ENCODE measurements around the gene FAIM. TPM values are rescaled to one million over a fixed set of nuclear protein-coding genes. Genes with fewer than 3 reads are reported as not detected.
"Not testable (repeated sequence)": the region's sequence is repeated elsewhere in the genome, so short reads cannot be mapped to it uniquely, and the experiment has no call there.

FAIM gene
- total RNA-seq, 3 donors from 2014 or later = 3.9 to 7.8 (median 5.0) TPM

GRCh38 chr3:138588445-138588844, 20.1 kb upstream of the FAIM start:
- Histone ChIP-seq H3K4me3 (no peak overlapping the region), H3K4me1 (ENCODE audit: low read depth) (peaks cover 29% of the 10 kb centered on the region), H3K9me3 (no peaks in the 10 kb centered on the region), H3K36me3 (ENCODE audit: low read depth) (no peaks in the 10 kb centered on the region)
- DNase-seq (no peak), ATAC-seq (no peak)
- no peak for TF ChIP-seq CTCF (IDR thresholded peaks at IDR 0.05)
- intact Hi-C loops (cut with DNase I, micrococcal nuclease) = no loop called here

DNA sequence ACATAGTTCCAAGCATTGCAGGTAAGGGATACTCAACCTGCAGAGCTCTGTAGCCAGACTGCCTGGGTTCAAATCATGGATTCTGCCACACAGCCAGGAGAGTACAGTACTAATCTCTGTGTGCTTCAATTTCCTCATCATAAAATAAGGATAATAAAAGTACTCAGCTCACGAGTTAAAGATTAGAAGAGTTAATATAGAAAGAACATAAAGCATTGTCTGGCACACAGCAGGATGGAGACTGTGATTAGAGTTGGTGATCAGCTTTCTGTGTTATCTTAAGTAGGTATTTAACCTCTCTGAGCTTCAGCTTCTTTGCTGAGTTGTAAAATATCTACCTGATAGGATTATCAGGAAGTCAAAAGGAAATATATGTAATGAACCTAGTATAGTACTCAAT, 17.2 kb upstream of the FAIM start:
- Histone ChIP-seq H3K9me3 (no peaks in the 10 kb centered on the region), H3K36me3 (ENCODE audit: low read depth) (no peaks in the 10 kb centered on the region), H3K4me1 (ENCODE audit: low read depth) (peaks cover 29% of the 10 kb centered on the region), H3K4me3 (no peak overlapping the region)
- intact Hi-C loops (cut with DNase I, micrococcal nuclease) = loop anchor here in 1 of 2 donors (10.0 kb wide), 1 partner anchor 177 kb away; no protein-coding TSS in a partner anchor
- TF ChIP-seq CTCF (IDR thresholded peaks at IDR 0.05) = no peak
- DNase-seq = peak in 1 of 3 donors; percentile 12
- ATAC-seq = peak; percentile 52

- no peak for DNase-seq
Observed at GRCh38 chr3:138593488-138594149, 15.0 kb upstream of the FAIM start.

DNA sequence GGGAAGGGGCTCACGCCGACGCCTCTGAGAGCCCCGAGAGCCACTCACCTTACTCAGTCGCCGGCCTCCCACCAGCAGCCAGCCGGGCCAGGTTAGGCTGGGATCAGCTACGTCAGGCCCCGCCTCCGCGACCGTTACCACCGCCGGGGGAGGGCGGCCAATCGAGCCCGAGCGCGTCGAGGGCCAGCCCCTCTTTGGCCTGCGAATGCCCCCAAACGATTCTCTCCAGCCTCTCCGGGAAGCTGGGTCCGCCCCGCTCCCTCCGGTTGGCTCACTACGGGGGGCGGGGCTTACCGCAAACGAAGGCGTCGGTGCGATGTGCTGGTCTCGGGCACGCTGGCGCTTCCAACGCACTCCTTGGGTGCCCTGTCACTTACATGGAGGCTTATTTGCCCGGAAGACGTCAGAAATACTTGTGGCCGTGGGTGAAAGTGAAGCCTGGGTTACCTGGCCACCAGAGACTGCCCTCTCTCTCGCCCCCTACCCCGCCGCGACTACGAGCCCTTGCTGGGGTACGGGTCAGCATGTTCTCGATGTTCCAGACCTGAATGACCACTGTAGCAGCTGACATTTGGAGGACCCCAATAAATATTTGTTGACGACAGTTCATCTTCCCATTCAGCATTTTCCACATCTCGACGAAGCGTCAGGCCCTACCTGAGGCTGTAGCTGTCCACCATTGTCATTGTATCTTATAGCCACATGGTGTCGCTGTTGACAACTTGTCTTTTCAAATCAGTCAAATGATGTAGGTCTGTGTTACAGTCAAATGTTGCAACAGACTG, 14.2 kb upstream of the FAIM start, which contains the start of gene CEP70:
TSS of gene CEP70 (minus strand) at position 111 of the 785 bp plus-strand sequence. CDS start 21,333 bp downstream, outside the sequence.
- peak; percentile 66 for TF ChIP-seq CTCF (IDR thresholded peaks at IDR 0.05)
- ATAC-seq = peak; percentile 95
- DNase-seq = peak; percentile 95 to 96 (median 96)
- intact Hi-C loops (cut with DNase I, micrococcal nuclease) = loop anchor here in 1 of 2 donors (10.0 kb wide), 1 partner anchor 180 kb away; no protein-coding TSS in a partner anchor
- Histone ChIP-seq H3K4me1 (ENCODE audit: low read depth) (peaks cover 29% of the 10 kb centered on the region), H3K4me3 (peak within 1 kb of the TSS; percentile 11), H3K36me3 (ENCODE audit: low read depth) (no peaks in the 10 kb centered on the region), H3K9me3 (no peaks in the 10 kb centered on the region)

More at GRCh38 chr3:138593488-138594149, 15.0 kb upstream of the FAIM start:
- H3K36me3 ChIP-seq (ENCODE audit: low read depth) = no peaks in the 10 kb centered on the region
- peaks cover 29% of the 10 kb centered on the region for H3K4me1 ChIP-seq (ENCODE audit: low read depth)
- H3K4me3 ChIP-seq = peak overlapping the region; percentile 11
- no peaks in the 10 kb centered on the region for H3K9me3 ChIP-seq
- intact Hi-C loops (cut with DNase I, micrococcal nuclease) = loop anchor here in 1 of 2 donors (10.0 kb wide), 1 partner anchor 179 kb away; no protein-coding TSS in a partner anchor
- TF ChIP-seq CTCF (IDR thresholded peaks at IDR 0.05) = no peak
- ATAC-seq = peak; percentile 3

DNA sequence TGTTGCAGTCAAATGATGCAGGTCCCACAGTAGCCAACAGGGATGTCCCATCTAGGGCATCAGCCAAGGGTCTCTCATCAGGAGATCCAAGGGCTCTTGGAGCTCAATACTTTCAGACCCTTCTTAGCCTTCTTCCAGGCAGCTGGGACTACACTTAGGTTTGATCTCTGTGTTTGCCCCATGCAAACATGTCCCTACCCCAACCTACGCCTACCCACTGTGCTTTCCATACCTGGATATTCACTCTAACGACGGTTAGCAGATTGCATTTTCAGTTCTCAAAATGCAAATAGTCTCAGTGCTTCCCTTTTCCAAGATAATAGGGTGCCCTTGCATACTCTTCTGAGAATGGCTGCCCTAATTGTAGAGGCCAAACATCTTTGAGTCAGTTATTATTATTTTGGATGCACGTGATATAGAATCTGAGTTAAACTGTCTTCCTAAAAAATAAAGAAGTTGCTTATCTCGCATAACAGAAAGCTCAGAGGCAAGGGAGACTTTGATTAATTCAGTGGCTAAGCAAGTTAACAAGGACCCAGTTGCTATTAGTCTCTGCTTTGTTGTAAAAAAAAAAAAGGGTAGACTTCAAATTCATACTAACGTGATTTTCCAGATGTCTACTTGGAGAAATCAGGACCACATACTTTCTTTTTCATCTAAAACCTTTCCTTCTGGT, 13.5 kb upstream of the FAIM start:
- Histone ChIP-seq H3K4me1 (ENCODE audit: low read depth) (peaks cover 29% of the 10 kb centered on the region), H3K9me3 (no peaks in the 10 kb centered on the region), H3K4me3 (peak overlapping the region; percentile 11), H3K36me3 (ENCODE audit: low read depth) (no peaks in the 10 kb centered on the region)
- DNase-seq (no peak), ATAC-seq (no peak)
- intact Hi-C loops (cut with DNase I, micrococcal nuclease) = loop anchor here (5.0 to 10.0 kb wide), 2 partner anchors 180 to 327 kb away; no protein-coding TSS in a partner anchor
- TF ChIP-seq CTCF (IDR thresholded peaks at IDR 0.05) = no peak

GRCh38 chr3:138597186-138597976, 11.2 kb upstream of the FAIM start:
- intact Hi-C loops (cut with DNase I, micrococcal nuclease) = loop anchor here (5.0 to 10.0 kb wide), 2 partner anchors 183 to 325 kb away; no protein-coding TSS in a partner anchor
- not testable (repeated sequence) for H3K36me3 ChIP-seq (ENCODE audit: low read depth); ATAC-seq; H3K4me3 ChIP-seq; H3K9me3 ChIP-seq
- peaks cover 11% of the 10 kb centered on the region for H3K4me1 ChIP-seq (ENCODE audit: low read depth)
- DNase-seq = peak in 2 of 3 donors; percentile 62 to 71

Data from mucosa of descending colon (tissue), 3 donors.